Panc1 (cell line): Measurements from ENCODE around the gene ESRRB.

Experiments
- CTCF ChIP-seq: fragments of 450-650 bp; IDR thresholded peaks from 2 replicates; pipeline ENCODE4 v1.5.1; 2017; ENCODE audit warnings: mild to moderate bottlenecking
- POLR2AphosphoS5 ChIP-seq: IDR thresholded peaks from 2 replicates; pipeline ENCODE4 v1.6.1; 2012; ENCODE audit warnings: mild to moderate bottlenecking, low read depth, low read length, moderate library complexity
- REST ChIP-seq, 2 experiments: IDR thresholded peaks; 2 replicates each; pipeline ENCODE4 v1.6.1; 2011 to 2012; ENCODE audit warnings: low read depth in 2 of 2, control low read depth in 1 of 2, low read length in 1 of 2, mild to moderate bottlenecking in 1 of 2, moderate library complexity in 1 of 2; ENCODE audit not compliant: insufficient read depth in 1 of 2

GRCh38 chr14:76484355-76484754 is 108.4 kb downstream of the ESRRB start:
- TF ChIP-seq CTCF (no peak), POLR2AphosphoS5 (no peak), REST (IDR thresholded peaks at IDR 0.05; ENCODE audit: insufficient read depth in 1 of 2, low read depth in 2 of 2, low read length in 1 of 2) (no peak)
